Endothelial cell of umbilical vein (primary cell): Measurements from ENCODE around the gene RRP8. TPM values are rescaled to one million over a fixed set of nuclear protein-coding genes. Genes with fewer than 3 reads are reported as not detected.

ENCODE experiments used
- BruUV-seq: library from RNA; stranded (reverse); fragments of 400-500 nt; replicated peaks from 2 replicates; lab custom pipeline; 2021; lab: Mats Ljungman, UMichigan
- CTCF ChIA-PET: fragments of 300-600, 350-600 bp; sonication (Branson Sonifier 250); formaldehyde crosslinking; loops from one replicate; lab custom pipeline; 2021; ENCODE audit warnings: antibody characterized with exemption, inconsistent platforms; lab: Charles Lee
- POLR2A ChIA-PET: fragments of 300-600, 350-600 bp; sonication (Branson Sonifier 250); formaldehyde crosslinking; loops from one replicate; lab custom pipeline; 2021; ENCODE audit warnings: antibody characterized with exemption, inconsistent platforms; lab: Charles Lee
- DNase-seq: peaks from one replicate; pipeline ENCODE4 v3.0.0-alpha.2; 2011; ENCODE audit warnings: low read depth, low spot score
- FAIRE-seq: peaks from 2 replicates; lab custom pipeline; 2011; peaks lifted over from hg19 to GRCh38; lab: Jason Lieb, UNC
- H2AFZ ChIP-seq: 2 replicates; pipeline ENCODE4 v1.6.0; 2012; ENCODE audit warnings: low read depth, low read length, control low read depth, inconsistent platforms
- H3K27ac ChIP-seq: 2 replicates; pipeline ENCODE4 v1.5.1; 2011; ENCODE audit warnings: low read depth, mild to moderate bottlenecking, control low read depth, low read length, moderate library complexity; ENCODE audit not compliant: insufficient read depth
- H3K27me3 ChIP-seq, 2 experiments: 2 replicates each; pipeline versions ENCODE4 v1.6.0 to v1.6.1; 2011; ENCODE audit warnings: low read length in 2 of 2, mixed read lengths in 1 of 2; ENCODE audit not compliant: control insufficient read depth in 2 of 2, insufficient read depth in 2 of 2
- H3K36me3 ChIP-seq, 2 experiments: 2 replicates in 1 of 2; 3 replicates in 1 of 2; pipeline ENCODE4 v1.5.1; 2011; ENCODE audit warnings: low read length in 2 of 2, mild to moderate bottlenecking in 1 of 2, moderate library complexity in 1 of 2; ENCODE audit not compliant: control insufficient read depth in 2 of 2, insufficient read depth in 2 of 2; ENCODE audit errors: extremely low read depth in 1 of 2
- H3K4me1 ChIP-seq: 3 replicates; pipeline ENCODE4 v1.5.1; 2011; ENCODE audit warnings: mild to moderate bottlenecking, low read length; ENCODE audit not compliant: control insufficient read depth, insufficient read depth; ENCODE audit errors: extremely low read depth
- H3K4me2 ChIP-seq: 2 replicates; pipeline ENCODE4 v1.6.1; 2011; ENCODE audit warnings: low read length, control low read depth, mixed read lengths; ENCODE audit not compliant: insufficient read depth
- H3K4me3 ChIP-seq, 3 experiments: fragments of 200-600 bp in 1 of 3; sonication (generic), shearing (Covaris generic) in 1 of 3; replicated peaks in 1 of 3; 2 replicates each; pipeline ENCODE4 v1.5.1; 2011 to 2016; ENCODE audit warnings: control low read depth in 3 of 3, low read length in 3 of 3, mild to moderate bottlenecking in 2 of 3, inconsistent platforms in 1 of 3, low read depth in 1 of 3, moderate library complexity in 1 of 3; ENCODE audit not compliant: insufficient read depth in 1 of 3
- H3K79me2 ChIP-seq: 2 replicates; pipeline ENCODE4 v1.6.0; 2012; ENCODE audit warnings: low read length, inconsistent platforms; ENCODE audit not compliant: control insufficient read depth, insufficient read depth
- H3K9ac ChIP-seq: replicated peaks from 2 replicates; pipeline ENCODE3; 2011; ENCODE audit warnings: low read length, control low read depth; ENCODE audit not compliant: insufficient read depth; ENCODE audit errors: extremely low read depth
- H3K9me1 ChIP-seq: replicated peaks from 3 replicates; pipeline ENCODE4 v1.6.0; 2011; ENCODE audit warnings: mild to moderate bottlenecking, low read length; ENCODE audit not compliant: control insufficient read depth, insufficient read depth; ENCODE audit errors: extremely low read depth
- H3K9me3 ChIP-seq: replicated peaks from 2 replicates; pipeline ENCODE4 v1.5.1; 2012; ENCODE audit warnings: low read length, inconsistent platforms; ENCODE audit not compliant: control insufficient read depth, insufficient read depth
- H4K20me1 ChIP-seq: replicated peaks from 2 replicates; pipeline ENCODE3; 2011; ENCODE audit warnings: mild to moderate bottlenecking, low read length; ENCODE audit not compliant: control insufficient read depth, insufficient read depth; ENCODE audit errors: extremely low read depth
- CTCF ChIP-seq, 2 donors: IDR thresholded peaks; 1 replicate in 1 of 2; 2 replicates in 1 of 2; pipeline ENCODE4 v1.5.1; 2011; ENCODE audit warnings: low read length in 2 of 2, mild to moderate bottlenecking in 2 of 2, moderate library complexity in 2 of 2, control low read depth in 1 of 2, inconsistent platforms in 1 of 2, low read depth in 1 of 2; ENCODE audit not compliant: insufficient read depth in 1 of 2; ENCODE audit errors: extremely low read depth in 1 of 2
- FOS ChIP-seq: IDR thresholded peaks from 2 replicates; pipeline ENCODE4 v1.6.1; 2011; ENCODE audit warnings: mild to moderate bottlenecking, low read length, moderate library complexity, borderline replicate concordance; ENCODE audit not compliant: insufficient read depth
- JUN ChIP-seq: IDR thresholded peaks from 2 replicates; pipeline ENCODE4 v1.6.1; 2011; ENCODE audit warnings: borderline replicate concordance, low read depth; ENCODE audit not compliant: insufficient read length, insufficient read depth
- MYC ChIP-seq: IDR thresholded peaks from one replicate; pipeline ENCODE4 v1.6.1; 2011; ENCODE audit warnings: mild to moderate bottlenecking, low read depth, low read length
- POLR2AphosphoS5 ChIP-seq: IDR thresholded peaks from 2 replicates; pipeline ENCODE4 v1.6.1; 2012; ENCODE audit warnings: low read depth, mild to moderate bottlenecking, control low read depth, low read length, moderate library complexity; ENCODE audit not compliant: insufficient read depth
- dilution Hi-C: fragments of 300-500 bp; cut with MboI; formaldehyde crosslinking; loops from one replicate; pipeline ENCODE4 v1.15.0; 2019; ENCODE audit warnings: low sequenced_read_pairs; ENCODE audit not compliant: extremely low pct_ligation_motif_present
- intact Hi-C: fragments of 100-400 bp; cut with micrococcal nuclease; formaldehyde crosslinking; loops from one replicate; pipeline ENCODE4 v1.10.0; 2022
- polyA plus RNA-seq, 4 experiments: library from polyadenylated mRNA; depleted of rRNA in 3 of 4; stranded (reverse) in 3 of 4; unstranded in 1 of 4; fragments of >200 nt; gene quantifications; 2 replicates each; pipeline versions ENCODE4 v1.2.1 to v1.2.3, GENCODE V29; 2011 to 2012; ENCODE audit warnings: missing spikeins in 1 of 4
- total RNA-seq: library from RNA; stranded (reverse); gene quantifications from 2 replicates; pipeline ENCODE4 v1.2.3, GENCODE V29; 2021

The RRP8 gene
- total and polyA plus RNA-seq, 2 donors (not counting 3 experiments of a cell fraction or from before 2014, with no cell fraction given): 6.4 to 19.4 TPM

GRCh38 chr11:6576471-6577373 lies 26.7 kb downstream of the RRP8 start:
- Histone ChIP-seq H2AFZ (peak overlapping the region; percentile 1), H3K9ac (peak overlapping the region; percentile 28), H3K36me3 (peaks cover 0 to 2% of the 10 kb centered on the region in 2 experiments), H3K9me3 (no peaks in the 10 kb centered on the region), H3K9me1 (no peaks in the 10 kb centered on the region), H3K4me3 (peak overlapping the region in 1 of 3 experiments; percentile 0), H3K4me2 (peak overlapping the region; percentile 26), H3K27ac (peak overlapping the region; percentile 69), H3K4me1 (peaks cover 32% of the 10 kb centered on the region), H3K27me3 (no peaks in the 10 kb centered on the region), H3K79me2 (no peaks in the 10 kb centered on the region), H4K20me1 (no peaks in the 10 kb centered on the region)
- intact Hi-C loops (loop anchor here (1.0 to 2.0 kb wide), 4 partner anchors 27 to 107 kb away; partner anchors contain the start of genes ARFIP2, ILK, MRPL17 and RRP8), dilution Hi-C loops (no loop called here)
- ChIA-PET CTCF (interaction anchor here (0.6 to 2.0 kb wide), 9 partner anchors 8 to 71 kb away, joined by 3 to 8 read pairs (median 4); no protein-coding TSS in a partner anchor), POLR2A (no interaction called here)
- TF ChIP-seq CTCF (IDR thresholded peaks at IDR 0.05; ENCODE audit: extremely low read depth in 1 of 2, insufficient read depth in 1 of 2, low read depth in 1 of 2, low read length in 2 of 2): no peak
- TF ChIP-seq POLR2AphosphoS5: peak; percentile 41
- peak; percentile 67 for TF ChIP-seq JUN
- TF ChIP-seq FOS: peak; percentile 54
- TF ChIP-seq MYC: no peak
- FAIRE-seq: peak; percentile 82
- peak; percentile 84 for DNase-seq
- TSS peak; percentile 63 for BruUV-seq
